Omental fat pad (tissue), 4 donors: ENCODE data around the gene ZFHX3. TPM values are rescaled to one million over a fixed set of nuclear protein-coding genes. Genes with fewer than 3 reads are reported as not detected.
A peak's percentile ranks its signal among the peaks of the same experiment; 100 is the strongest.

Experiments used
- ATAC-seq: fragments of 150-250 bp; one replicate; pipeline ENCODE4 v1.9.1; 2016; ENCODE audit warnings: mild to moderate bottlenecking, moderate library complexity; ENCODE audit not compliant: low FRiP score
- DNase-seq: peaks from one replicate; pipeline ENCODE4 v3.0.0-alpha.2; 2019; ENCODE audit warnings: low spot score
- total RNA-seq, 4 donors: library from RNA; depleted of rRNA; stranded (reverse); fragments of >200 nt; gene quantifications; one replicate each; pipeline ENCODE4 v1.1.0, GENCODE V29; 2016
- TF ChIP-seq, protein P1 (sequence below), 3 donors: fragments of 450-650 bp; IDR thresholded peaks; one replicate each; pipeline ENCODE4 v1.5.1; 2016 to 2017; ENCODE audit warnings: antibody characterized with exemption in 3 of 3, mild to moderate bottlenecking in 3 of 3, moderate library complexity in 2 of 3

Gene ZFHX3
- total RNA-seq, 4 donors from 2014 or later = 11.8 to 35.2 (median 13.7) TPM

DNA sequence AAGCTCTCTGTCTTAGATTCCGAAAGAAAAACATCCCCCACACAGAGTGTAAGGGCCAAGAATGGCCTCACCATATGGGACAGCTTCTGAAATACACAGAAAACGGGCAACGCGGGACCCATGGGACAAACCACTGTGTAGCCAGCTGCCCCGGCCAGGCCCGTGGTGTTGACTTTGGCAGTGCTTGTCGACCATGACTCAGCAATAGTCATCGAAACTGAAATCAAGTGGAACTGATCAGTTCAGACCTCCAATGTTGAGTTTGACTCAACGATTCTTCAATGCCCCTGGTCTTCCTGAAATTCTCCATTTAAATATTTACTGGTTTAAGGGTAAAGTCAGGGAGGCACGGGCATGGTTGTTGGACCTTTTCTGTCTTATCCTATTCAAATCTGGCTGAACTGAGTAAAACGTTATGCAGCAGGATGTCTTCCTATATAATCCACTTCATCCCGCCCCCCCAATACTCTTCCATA, 27.5 kb downstream of the ZFHX3 start:
- DNase-seq = no peak
- ATAC-seq = peak; percentile 42
- TF ChIP-seq, protein P1, sequence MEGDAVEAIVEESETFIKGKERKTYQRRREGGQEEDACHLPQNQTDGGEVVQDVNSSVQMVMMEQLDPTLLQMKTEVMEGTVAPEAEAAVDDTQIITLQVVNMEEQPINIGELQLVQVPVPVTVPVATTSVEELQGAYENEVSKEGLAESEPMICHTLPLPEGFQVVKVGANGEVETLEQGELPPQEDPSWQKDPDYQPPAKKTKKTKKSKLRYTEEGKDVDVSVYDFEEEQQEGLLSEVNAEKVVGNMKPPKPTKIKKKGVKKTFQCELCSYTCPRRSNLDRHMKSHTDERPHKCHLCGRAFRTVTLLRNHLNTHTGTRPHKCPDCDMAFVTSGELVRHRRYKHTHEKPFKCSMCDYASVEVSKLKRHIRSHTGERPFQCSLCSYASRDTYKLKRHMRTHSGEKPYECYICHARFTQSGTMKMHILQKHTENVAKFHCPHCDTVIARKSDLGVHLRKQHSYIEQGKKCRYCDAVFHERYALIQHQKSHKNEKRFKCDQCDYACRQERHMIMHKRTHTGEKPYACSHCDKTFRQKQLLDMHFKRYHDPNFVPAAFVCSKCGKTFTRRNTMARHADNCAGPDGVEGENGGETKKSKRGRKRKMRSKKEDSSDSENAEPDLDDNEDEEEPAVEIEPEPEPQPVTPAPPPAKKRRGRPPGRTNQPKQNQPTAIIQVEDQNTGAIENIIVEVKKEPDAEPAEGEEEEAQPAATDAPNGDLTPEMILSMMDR (IDR thresholded peaks at IDR 0.05) = no peak

DNA sequence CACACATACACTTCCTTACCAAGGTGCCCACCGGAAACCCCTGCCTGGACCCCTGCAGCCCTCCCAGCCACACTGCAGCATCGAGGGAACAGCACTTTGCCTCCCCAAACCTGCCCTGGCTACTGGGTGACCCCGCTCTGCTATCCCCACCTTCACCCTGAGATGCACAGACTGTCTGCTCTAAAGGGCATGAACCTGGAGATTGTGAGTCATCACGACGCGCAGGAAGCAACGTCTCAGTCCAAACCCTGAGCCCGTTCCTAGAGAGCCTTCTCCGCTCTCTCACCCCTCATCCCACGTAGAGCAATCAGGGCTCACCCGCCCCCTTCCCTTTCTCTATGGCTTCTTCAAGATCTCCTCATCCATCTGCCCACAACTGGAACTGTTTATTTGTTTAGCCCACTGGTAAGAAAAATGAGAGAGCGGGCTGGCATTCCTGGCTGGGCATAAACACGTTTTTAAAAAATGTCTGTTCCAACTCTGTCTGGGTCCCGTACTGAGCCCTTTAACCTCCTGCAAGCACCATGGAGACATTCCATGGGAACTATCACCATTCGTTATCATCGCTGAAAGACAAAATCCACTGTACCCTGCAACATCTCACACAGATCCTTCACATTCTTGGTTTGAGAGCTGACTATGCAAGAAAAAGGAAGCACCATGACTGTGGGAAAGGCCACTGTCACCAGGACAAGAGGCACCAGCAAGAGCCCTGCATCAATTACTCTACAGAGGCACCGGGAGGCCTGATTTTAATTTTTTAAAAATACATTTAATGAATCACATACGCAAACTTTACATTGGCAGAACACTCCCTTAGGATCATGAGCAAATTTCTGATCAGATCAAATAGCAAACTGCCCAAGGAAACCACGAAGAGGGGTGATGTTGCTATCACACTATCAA, 28.2 kb downstream of the ZFHX3 start:
- DNase-seq (no peak), ATAC-seq (peak; percentile 30)
- TF ChIP-seq, protein P1 (IDR thresholded peaks at IDR 0.05) = no peak

DNA sequence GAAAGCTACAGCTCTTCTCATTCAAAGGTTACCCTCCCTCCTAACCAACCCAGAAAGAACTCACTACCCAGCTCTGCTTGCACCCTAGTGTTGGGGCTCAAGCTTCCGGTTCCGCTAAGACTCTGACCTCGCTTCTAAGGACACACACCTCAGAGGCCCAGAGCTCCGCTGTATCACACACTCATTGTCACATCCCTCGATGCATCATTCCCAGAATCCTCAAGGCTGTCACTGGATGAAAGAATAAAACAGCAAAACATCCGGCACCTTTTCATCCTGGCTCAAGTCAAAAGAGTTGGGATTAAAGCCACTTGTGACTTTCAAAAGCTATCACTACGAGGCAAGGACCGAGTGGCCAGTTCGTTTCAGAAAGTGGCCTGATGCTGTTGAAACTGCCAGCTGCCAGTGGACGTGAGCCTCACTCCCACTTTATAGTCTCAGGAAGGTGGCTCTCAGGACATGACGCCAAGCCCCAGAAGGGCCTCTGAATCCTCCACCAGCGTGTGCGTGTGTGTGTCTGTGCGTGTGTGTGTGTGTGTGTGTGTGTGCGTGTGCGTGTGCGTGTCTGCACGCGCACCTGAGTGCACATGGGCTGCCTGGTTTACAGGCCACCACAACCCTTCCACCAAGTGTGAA, 29.0 kb downstream of the ZFHX3 start:
- TF ChIP-seq, protein P1 (IDR thresholded peaks at IDR 0.05) = no peak
- no peak for DNase-seq
- no peak for ATAC-seq

DNA sequence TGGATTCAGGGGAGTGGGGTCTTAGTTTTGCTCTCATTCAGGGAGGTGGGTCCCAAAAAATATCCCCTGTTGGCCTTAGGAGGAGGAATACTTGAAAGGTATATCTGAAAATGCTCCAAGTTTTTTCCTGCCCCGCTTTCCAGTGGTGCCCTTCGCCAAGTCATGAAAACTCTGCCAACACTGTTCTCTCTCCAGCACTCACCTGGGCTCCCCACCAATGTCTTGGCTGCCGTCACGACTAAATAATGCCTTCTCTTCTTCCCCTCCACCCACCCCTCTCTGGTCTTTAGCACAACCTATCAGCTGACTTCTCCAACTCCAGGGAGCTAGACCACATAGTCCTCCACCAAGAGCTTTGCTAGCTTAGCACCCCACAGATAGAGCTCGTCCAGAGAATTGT, 30.6 kb downstream of the ZFHX3 start:
- no peak for ATAC-seq
- no peak for DNase-seq
- TF ChIP-seq, protein P1 (IDR thresholded peaks at IDR 0.05) = no peak

DNA sequence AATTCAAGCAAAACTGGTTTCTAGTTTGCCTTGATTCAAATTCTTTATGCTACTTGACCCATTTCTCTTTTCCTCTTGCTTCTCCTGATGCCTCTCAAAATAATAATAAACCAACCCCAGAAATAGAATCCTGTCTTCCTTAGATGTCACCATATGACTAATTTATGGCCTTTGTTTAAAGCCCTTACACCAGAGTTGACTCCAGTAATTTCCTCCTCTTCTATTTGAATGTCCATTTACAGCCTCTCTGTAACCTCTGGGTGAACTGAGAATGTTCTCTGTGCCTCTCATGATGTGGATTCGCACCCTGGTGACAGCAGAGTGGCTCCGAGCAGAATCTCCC, 31.5 kb downstream of the ZFHX3 start:
- TF ChIP-seq, protein P1 (IDR thresholded peaks at IDR 0.05) = no peak
- no peak for DNase-seq
- ATAC-seq = no peak

DNA sequence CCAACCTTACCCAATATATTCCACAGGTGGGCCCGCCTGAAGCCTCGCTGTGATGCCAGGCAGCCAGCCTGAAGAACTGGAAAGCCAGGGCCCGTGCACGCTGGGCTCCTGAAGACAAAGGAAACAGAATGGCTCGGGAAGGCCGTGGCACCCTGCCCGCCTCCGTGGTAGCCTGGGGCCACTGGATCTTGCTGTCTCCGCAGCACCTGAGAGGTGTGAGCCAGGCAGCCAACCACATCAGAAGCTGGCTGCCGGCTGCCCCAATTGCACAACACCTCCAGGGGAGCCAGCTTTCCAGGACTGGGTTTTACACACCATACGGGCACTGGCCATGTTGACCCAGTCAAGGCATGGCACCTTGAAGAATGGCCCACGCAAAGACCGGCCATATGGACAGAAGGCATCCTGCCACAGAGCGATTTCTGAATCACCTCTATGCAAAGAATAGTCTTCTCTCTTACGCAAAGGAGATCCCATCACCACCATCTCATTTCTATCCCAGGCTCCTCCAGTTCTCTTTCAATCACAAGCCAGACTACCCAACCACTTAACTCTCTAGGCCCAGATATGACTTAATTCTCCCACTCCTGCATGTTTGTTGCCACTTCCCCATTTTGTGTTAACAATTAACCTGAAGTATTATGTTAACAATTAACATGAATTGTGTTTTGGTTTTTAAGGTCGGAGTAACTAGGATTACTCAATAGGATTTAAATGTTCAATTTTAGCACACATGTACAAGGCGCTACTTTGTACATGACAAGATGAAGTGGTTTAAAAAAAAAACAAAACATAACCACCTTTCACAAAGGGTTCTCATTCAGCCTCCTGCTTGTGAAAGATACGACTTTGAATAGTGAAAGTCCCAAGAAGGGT, 32.1 kb downstream of the ZFHX3 start:
- DNase-seq (no peak), ATAC-seq (no peak)
- TF ChIP-seq, protein P1 (IDR thresholded peaks at IDR 0.05) = no peak
